ENCODE results near the gene FAM53A. TPM values are rescaled to one million over a fixed set of nuclear protein-coding genes. Genes with fewer than 3 reads are reported as not detected.

Gene FAM53A
- total and polyA plus RNA-seq, 2 of the 4 experiments (the other 2 are of a cell fraction): 2.0 to 3.1 TPM

GRCh38 chr4:1641671-1642070 is 42.4 kb downstream of the FAM53A start:
- Histone ChIP-seq H4K5ac (ENCODE audit: low read depth, low read length) (no peak overlapping the region), H3K9me1 (ENCODE audit: insufficient read depth, low read length) (no peaks in the 10 kb centered on the region), H2BK15ac (ENCODE audit: low read depth, low read length) (no peak overlapping the region), H3K9me3 (ENCODE audit: control insufficient read depth, insufficient read depth, low read length) (no peaks in the 10 kb centered on the region), H3K14ac (replicated peaks; ENCODE audit: low read depth, low read length) (no peak overlapping the region), H3K36me3 (ENCODE audit: control insufficient read depth, insufficient read depth, low read length) (no peaks in the 10 kb centered on the region), H3K4ac (ENCODE audit: low read depth, low read length) (no peak overlapping the region), H2BK5ac (ENCODE audit: low read depth, low read length, poor library complexity, severe bottlenecking) (no peak overlapping the region), H3K79me1 (ENCODE audit: low read depth in 1 of 2, low read length in 2 of 2) (no peaks in the 10 kb centered on the region), H3K4me3 (ENCODE audit: insufficient read depth, low read depth, low read length) (no peak overlapping the region), H4K8ac (ENCODE audit: low read depth in 2 of 2, low read length in 2 of 2) (no peak overlapping the region), H2AFZ (replicated peaks; ENCODE audit: low read length, poor library complexity) (no peak overlapping the region), H2BK120ac (ENCODE audit: low read depth, low read length) (no peak overlapping the region), H2AK5ac (ENCODE audit: low read depth, low read length) (no peak overlapping the region), H2BK20ac (ENCODE audit: low read depth, low read length) (no peak overlapping the region), H3K56ac (ENCODE audit: extremely low read depth, insufficient read depth, low read length) (no peak overlapping the region), H3K9ac (ENCODE audit: low read depth, low read length) (no peak overlapping the region), H3K23ac (ENCODE audit: low read depth, low read length) (no peak overlapping the region), H4K20me1 (ENCODE audit: insufficient read depth, low read length) (no peaks in the 10 kb centered on the region), H3K18ac (ENCODE audit: low read depth, low read length) (no peak overlapping the region), H3K27ac (ENCODE audit: insufficient read depth, low read length) (no peak overlapping the region), H3K4me2 (ENCODE audit: low read depth, low read length) (no peak overlapping the region), H3K4me1 (ENCODE audit: control insufficient read depth, insufficient read depth, low read length) (no peaks in the 10 kb centered on the region), H3K27me3 (ENCODE audit: control insufficient read depth, insufficient read depth, low read length) (no peaks in the 10 kb centered on the region), H2AK9ac (replicated peaks; ENCODE audit: low read depth, low read length, poor library complexity) (no peak overlapping the region), H4K91ac (ENCODE audit: insufficient read depth, low read depth, low read length) (no peak overlapping the region)
- intact Hi-C loops (cut with micrococcal nuclease): no loop called here
- in situ Hi-C loops (cut with MboI; ENCODE audit: low sequenced_read_pairs): loop anchor here (25.0 kb wide), 1 partner anchor 479 kb away; the partner anchor contains the start of gene SPON2
- ATAC-seq (ENCODE audit: low read depth) (no peak), DNase-seq (no peak)
- WGBS, 2 experiments (ENCODE audit: extremely low coverage in 2 of 2, insufficient read length in 1 of 2): 88% methylated on average over 3 of the region's 7 CpGs; no CpG with 5 or more reads in 1 of the 2 experiments
- ChIA-PET POLR2A (ENCODE audit: unreplicated experiment) (no interaction called here), CTCF (no interaction called here)
- dilution Hi-C loops (cut with HindIII; ENCODE audit: low sequenced_read_pairs, unreplicated experiment): no loop called here
- BruUV-seq (replicated peaks): no TSS peak
- TF ChIP-seq CEBPB (IDR thresholded peaks at IDR 0.05; ENCODE audit: low read depth, low read length): no peak
- no peak for TF ChIP-seq NFE2L2 (IDR thresholded peaks at IDR 0.05; ENCODE audit: low read depth, low read length)
- TF ChIP-seq BHLHE40 (IDR thresholded peaks at IDR 0.05; ENCODE audit: low read depth, low read length): no peak
- TF ChIP-seq USF2 (IDR thresholded peaks at IDR 0.05; ENCODE audit: low read depth, low read length): no peak
- no peak for TF ChIP-seq MXI1 (IDR thresholded peaks at IDR 0.05; ENCODE audit: borderline replicate concordance, low read depth, low read length)
- no peak for TF ChIP-seq RCOR1 (IDR thresholded peaks at IDR 0.05; ENCODE audit: insufficient replicate concordance, low read length)
- no peak for TF ChIP-seq SMC3 (IDR thresholded peaks at IDR 0.05; ENCODE audit: low read depth, low read length)
- no peak for TF ChIP-seq POLR2A (IDR thresholded peaks at IDR 0.05; ENCODE audit: low read depth, low read length)
- TF ChIP-seq FOS (IDR thresholded peaks at IDR 0.05; ENCODE audit: low read depth, low read length): no peak
- no peak for TF ChIP-seq CTCF (conservative IDR thresholded peaks at IDR 0.05; ENCODE audit: low read depth, low read length)
- TF ChIP-seq RAD21 (IDR thresholded peaks at IDR 0.05; ENCODE audit: low read length): no peak
- TF ChIP-seq MAZ (IDR thresholded peaks at IDR 0.05; ENCODE audit: borderline replicate concordance, low read depth, low read length): no peak
- no peak for TF ChIP-seq ELK1 (IDR thresholded peaks at IDR 0.05; ENCODE audit: borderline replicate concordance, low read depth, low read length)
- TF ChIP-seq RFX5 (IDR thresholded peaks at IDR 0.05; ENCODE audit: low read depth, low read length): no peak
- no peak for TF ChIP-seq MAFK (IDR thresholded peaks at IDR 0.05; ENCODE audit: low read depth, low read length)
- TF ChIP-seq CHD1 (IDR thresholded peaks at IDR 0.05; ENCODE audit: low read depth, low read length): no peak
